NCI-H510A treated with DMSO at 0.1 percent for 48 hours (cell line): Measurements from ENCODE around the gene CPNE6.

ENCODE experiments used
- DNase-seq: peaks from one replicate; lab custom pipeline; 2025; lab: John Stamatoyannopoulos, UW

Gene CPNE6

GRCh38 chr14:24069411-24069735 is 2.0 kb upstream of the CPNE6 start:
- no peak for DNase-seq

DNA sequence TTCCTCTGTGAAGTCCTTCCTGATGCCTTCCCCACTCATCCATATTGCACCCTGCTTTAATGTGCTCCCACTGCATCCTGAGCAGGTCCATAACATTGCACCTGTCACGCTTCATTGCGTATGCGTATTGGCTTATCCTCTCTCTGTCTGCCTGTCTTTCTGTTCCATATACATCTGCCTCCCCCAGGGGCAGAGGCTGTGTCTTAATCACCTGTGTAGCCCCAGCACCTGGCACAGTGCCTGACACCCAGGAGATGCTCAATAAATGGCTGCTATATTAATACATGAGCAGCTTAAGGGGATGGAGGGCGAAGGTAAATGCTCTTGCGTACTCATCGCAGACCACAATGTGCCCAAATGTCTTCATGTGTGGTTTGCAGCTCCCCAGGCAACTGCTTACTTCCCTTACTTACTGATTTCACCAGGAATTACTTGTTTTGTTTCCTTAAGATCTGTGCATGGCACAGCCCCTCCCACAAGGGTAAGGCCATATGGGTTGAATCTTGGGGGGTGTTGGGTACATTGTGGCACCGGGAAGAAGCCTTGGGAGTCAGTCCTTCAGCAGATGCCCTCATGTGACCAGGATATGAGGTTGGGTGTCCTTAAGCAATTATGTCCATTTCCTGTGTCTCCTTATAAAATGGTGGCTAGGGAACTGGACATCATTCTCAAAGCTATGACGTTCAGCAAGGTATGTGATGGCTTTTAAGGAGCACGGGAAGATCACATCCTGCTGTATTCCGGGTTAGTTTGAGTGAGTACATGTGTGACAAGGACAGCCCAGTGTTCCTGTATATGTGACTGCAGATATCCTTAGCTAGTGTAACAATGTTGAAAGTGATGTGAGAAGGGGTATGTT is 848 bp upstream of the CPNE6 start:
- DNase-seq, result peak; percentile 17

- DNase-seq, result no peak
Observed at GRCh38 chr14:24071836-24072430, 571 bp downstream of the CPNE6 start.

- no peak for DNase-seq
Observed at GRCh38 chr14:24072436-24072835, 1.1 kb downstream of the CPNE6 start.

DNA sequence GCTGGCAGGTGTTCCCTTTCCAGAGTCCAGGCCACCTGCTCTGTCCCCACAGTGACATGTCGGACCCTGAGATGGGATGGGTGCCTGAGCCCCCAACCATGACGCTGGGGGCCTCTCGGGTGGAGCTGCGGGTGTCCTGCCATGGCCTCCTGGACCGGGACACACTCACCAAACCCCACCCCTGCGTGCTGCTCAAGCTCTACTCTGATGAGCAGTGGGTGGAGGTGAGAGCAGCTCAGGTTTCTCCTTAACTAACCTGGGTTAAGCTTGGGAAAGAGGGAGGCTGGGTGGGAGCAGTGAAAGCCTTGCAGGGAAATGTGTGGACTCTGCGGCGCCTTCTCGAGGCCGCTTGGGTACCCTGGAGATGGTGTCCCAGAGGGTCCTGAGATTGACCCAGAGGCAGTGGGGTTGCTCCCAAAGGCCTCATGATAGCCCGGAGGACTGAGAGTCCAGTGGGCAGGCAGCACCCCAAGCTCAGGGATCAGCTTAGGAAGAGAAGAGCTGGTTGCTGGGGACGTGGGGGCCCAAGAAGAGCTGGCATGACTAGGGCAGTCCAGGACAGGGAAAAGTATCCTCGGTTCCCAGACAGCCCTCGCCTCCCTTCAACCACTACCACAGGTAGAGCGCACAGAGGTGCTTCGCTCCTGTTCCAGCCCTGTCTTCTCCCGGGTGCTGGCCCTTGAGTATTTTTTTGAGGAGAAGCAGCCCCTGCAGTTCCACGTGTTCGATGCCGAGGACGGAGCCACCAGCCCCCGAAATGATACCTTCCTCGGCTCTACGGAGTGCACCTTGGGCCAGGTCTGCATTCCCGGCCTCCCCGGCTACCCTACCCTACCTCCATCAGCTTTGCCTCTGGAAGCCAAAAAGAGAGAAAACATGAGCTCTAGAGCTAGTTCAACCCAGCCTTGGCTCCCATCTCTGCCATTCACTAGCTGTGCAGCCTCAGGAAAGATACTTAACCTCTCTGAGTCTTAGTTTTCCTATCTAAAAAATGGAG is 1.8 kb downstream of the CPNE6 start:
- no peak for DNase-seq

- DNase-seq, result no peak
Observed at GRCh38 chr14:24074625-24075484, 3.5 kb downstream of the CPNE6 start.

DNA sequence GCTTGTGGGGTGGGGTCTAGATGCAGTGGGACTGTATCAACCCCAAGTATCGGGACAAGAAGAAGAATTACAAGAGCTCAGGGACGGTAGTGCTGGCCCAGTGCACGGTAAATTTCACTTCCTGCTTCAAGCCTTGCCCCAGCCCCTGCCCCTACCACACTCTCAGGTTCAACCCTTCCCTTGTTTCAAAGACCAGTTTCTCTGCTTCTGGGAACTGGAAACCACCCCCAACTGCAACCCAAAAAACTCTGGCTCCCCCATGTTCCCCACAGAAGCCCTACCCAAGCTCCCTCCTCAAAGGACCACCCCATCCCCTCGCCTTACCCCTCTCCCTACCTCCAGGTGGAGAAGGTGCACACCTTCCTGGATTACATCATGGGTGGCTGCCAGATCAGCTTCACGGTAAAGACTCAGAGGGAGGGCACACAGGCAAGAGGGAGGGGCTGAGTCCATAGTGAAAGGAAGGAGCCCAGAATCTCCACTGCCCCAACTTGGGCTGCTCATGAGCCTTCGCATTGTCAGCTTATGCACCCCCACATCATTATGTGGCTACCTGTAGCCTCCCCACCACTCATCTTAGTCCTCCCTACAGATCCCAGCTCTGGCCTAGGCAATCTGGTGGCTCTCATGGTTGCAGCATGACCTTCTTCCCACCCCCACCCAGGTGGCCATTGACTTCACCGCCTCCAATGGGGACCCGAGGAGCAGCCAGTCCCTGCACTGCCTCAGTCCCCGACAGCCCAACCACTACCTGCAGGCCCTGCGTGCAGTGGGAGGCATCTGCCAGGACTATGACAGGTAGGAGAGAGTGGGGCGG is 4.3 kb downstream of the CPNE6 start:
- peak; percentile 15 for DNase-seq

DNA sequence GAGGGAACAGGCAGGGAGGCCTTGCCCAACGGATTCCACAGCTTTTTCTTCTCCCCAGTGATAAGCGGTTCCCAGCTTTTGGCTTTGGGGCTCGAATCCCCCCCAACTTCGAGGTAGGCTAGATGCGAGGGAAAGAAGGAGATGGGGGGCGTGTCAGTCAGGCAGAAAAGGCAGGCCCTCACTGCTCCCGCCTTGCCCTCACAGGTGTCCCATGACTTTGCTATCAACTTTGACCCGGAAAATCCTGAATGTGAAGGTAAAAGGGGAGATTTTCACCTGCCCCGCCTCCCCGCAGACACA is 4.9 kb downstream of the CPNE6 start:
- no peak for DNase-seq

DNA sequence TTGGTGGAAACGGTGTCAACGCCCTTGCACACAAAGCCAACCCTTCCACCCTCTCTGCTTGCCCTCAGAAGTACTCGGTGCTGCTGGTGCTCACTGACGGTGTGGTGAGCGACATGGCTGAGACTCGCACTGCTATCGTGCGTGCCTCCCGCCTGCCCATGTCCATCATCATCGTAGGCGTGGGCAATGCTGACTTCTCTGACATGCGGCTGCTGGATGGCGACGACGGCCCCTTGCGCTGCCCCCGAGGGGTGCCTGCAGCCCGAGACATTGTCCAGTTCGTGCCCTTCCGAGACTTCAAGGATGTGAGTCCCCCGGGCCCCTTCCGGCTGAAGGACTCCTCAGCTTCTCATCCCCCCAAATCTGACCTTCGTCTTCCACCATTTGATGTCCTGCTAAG is 5.7 kb downstream of the CPNE6 start:
- no peak for DNase-seq

DNA sequence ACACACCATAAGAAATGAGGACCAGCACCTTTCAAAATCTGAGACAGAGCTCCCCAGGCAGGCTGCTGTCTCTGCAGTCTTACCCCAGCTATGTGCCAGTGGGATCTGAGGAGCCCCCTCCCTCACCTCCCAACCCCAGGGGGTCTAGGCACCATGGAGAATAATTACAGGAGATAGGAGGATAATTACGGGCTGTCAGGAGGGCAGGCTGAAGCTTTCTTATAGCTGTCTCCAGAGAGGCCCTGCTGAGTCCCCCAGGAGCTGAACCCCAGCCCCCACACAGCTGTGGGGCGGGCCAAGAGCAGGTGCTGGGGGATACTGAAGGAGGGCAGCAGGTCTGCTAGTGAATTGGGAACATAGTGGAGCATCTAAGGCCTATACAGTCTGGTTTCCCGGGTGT is 6.8 kb downstream of the CPNE6 start:
- DNase-seq, result no peak

DNA sequence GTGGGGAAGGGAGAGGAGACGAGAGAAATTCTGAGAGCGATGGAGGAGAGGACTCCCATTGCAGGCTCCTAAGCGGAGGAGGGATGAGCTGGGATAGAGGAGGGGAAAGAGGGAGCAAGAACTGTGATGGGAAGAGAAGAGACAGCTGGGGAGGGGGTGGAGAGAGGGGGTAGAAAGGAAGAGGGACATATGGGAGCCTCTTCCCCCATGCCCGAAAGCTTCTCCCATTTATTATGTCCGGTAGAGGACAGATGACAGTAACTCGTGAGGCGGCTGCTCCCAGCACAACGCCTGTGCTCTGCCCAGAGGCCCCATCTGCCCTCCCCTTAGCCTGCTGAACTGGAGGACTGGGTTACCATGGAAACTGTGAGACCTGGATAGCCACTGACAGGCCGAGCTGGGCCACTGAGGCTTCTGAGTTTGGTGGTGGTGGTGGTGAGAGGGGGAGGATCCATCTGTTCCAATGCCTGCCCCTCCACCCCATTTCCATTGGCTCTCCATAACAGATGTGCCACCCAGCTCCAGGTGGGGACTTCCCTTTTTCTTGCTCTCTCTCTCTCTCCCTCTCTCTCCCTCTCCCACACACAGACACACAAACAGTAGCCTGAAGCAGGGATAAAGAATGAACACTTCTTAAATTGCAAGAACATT is 8.3 kb downstream of the CPNE6 start:
- DNase-seq, result peak; percentile 47

DNA sequence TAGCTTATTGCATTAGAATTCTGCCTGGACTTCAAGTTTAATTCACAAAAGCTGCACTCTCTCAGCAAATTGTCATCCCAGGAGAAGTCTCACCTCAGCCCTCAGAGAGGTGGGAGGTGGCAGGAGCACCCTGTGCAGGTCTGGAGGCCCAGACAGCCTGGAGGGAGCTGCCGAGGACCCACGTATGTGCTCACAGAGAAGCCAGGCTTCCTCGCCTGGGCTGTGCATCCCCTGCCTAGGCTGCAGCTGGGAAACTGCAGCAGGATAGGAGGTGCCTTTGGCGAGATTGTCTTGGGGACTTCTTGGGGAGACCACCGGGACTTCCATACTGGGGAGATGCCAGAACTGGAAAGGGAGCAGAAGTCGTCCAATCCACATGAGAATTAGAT is 8.8 kb downstream of the CPNE6 start:
- no peak for DNase-seq

DNA sequence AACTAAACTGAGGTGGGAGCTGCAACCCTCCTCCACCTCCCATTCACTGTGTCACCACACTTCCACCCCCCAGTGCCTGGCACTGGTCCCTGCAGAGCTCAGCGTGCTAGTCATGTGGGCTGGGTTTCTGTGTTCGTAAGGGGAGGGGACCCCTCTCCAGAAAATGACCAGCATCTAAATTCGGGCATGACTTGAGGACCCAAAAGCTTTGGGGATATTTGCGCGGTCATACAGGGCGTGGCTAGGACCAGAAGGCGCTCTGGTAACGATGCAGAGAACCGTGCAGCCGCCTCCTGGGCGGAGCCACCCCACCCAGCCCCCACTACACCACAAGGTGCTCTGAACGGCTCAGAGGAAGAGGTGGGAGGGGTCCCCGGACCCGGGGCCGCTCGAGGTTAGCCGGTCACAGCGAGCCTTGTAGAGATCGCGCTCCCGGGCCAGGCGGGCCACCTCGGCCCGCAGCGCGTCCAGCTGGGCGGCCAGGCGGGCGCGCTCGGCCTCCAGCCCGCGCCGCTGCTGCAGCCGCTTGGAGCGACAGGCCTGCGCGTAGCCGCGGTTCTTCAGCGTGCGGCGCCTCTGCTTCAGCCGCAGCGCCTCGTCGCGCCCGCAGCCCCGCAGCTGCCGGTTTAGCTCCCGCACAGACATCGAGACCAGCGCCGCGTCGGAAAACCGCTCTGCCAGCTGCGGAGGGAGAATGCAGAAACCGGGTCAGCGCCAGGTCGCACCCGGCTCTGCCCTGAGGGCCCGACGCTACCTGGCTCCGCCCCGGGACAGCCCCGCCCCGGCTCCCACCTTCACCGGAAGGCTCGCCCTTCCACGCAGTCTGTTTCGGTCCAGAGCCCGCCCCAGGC is 9.8 kb downstream of the CPNE6 start:
- peak; percentile 59 for DNase-seq

- no peak for DNase-seq
Observed at GRCh38 chr14:24081739-24082211, 10.4 kb downstream of the CPNE6 start.

DNA sequence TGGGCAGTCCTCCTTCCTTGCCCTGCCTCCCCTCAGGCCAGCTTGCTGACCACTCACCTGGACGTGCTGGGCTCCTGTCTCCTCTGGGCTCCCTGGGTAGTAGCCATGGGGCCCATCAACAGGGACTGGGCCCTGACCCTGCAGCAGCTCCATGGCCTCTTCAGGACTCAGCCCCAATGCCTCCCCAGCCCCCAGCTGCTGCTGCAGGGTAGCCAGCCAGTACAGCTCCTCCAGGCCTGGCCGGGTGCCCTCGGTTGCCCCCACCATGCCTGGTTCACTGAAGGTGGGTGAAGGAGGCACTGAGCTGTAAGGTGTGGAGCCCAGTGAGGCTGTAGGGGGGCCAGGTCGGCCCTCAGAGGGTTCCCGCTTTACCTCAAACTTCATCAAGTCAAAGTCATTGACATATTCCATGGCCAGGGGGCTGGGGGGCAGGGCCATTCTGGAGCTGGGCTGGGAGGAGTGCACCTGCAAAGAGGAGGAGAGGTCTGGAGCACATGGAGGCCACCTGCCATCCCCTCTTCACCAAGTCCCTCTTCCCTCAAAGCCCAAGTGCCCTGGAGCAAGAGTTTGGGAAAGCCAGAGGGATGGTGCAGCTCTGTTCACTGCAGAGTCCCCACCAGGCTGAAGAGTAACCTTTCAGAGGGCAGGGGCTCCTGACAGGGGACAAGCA is 11.2 kb downstream of the CPNE6 start:
- no peak for DNase-seq

- no peak for DNase-seq
Observed at GRCh38 chr14:24083462-24083861, 12.1 kb downstream of the CPNE6 start.

GRCh38 chr14:24084440-24084839 is 13.1 kb downstream of the CPNE6 start:
- DNase-seq, result no peak

DNA sequence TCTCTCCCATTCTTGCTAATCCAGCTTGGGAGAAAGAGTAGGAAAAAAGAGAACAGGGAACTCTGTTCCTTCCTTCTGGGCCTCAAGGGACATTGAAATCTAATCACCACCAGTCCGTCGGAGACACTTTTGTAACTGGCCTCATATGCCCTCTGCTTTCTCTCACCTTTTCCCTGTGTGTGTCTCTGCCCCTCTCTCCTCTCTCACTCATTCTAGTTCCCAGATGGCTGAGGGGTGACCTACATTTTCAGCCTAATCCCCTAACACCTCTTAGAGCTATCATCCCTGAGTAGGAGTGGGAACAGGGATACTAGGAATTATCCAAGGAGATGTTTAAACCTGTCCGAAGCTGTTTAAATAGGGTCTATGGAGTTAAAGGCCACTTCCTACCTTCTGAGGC is 13.9 kb downstream of the CPNE6 start:
- no peak for DNase-seq
